Measurements from ENCODE around the gene MVB12B.
"Not testable (repeated sequence)": the region's sequence is repeated elsewhere in the genome, so short reads cannot be mapped to it uniquely, and the experiment has no call there.

The MVB12B gene

DNA sequence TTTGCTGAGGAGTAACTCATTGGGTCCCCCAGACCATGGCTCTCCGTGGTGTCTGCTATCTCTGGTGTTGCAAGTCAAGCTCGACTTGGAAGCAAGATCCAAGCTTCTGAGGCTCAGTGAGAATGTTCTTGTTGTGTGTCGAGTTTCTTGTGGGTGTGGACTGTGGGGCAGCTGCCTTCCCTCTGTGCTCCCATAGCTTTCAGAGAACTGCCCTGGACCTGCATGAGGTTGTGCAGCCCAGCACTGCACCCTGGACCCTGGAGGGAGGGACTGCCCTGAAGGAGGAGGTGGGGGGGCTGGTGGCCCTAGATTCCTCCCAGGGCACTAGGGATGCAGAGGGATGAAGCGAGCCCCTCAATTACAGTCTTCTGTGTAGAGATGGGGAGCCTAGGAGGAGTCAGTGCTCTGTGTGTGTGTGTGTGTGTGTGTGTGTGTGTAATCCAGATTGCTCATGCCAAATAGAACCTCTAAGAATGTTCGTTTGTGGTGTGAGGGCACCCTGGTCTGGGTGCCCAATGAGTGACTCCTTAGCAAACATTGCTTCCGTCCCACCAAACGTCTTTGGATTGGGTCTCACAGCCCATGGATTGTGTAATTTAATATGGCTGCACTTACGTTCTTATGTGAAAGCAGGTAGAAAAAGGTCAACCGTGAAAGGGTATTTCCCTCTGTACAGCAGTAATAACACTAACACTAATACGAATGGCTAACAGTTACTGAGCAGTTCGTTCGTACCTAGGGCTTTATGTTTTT is 143.8 kb downstream of the MVB12B start:
- DNase-seq (ENCODE audit: low spot score), result no peak
- no peak for FAIRE-seq

DNA sequence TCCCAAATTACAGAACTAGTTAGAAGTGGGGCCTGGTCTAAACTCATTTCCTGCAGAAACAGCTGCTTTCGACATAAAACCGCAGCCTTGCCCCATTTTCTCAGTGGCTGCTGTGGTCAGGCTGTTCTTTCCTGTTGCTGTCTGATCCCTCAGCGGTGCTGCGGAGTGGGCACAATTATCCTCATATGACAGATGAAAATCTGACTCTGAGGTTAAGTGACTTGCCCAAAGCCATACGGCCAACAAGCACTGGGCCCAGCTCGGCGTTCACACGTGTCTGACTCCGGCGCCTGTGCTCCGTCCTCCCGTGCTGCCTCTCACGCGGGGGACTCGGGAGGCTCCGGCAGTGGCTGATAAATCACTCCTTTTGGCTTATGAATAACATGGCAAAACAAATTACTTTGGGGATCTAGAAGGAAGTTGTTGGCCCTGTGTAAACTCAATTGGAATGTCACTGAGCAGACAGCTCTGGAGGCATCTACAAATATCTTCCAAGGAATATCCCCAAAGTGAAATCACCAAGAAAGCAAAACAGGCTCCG is 144.5 kb downstream of the MVB12B start:
- no peak for FAIRE-seq

DNA sequence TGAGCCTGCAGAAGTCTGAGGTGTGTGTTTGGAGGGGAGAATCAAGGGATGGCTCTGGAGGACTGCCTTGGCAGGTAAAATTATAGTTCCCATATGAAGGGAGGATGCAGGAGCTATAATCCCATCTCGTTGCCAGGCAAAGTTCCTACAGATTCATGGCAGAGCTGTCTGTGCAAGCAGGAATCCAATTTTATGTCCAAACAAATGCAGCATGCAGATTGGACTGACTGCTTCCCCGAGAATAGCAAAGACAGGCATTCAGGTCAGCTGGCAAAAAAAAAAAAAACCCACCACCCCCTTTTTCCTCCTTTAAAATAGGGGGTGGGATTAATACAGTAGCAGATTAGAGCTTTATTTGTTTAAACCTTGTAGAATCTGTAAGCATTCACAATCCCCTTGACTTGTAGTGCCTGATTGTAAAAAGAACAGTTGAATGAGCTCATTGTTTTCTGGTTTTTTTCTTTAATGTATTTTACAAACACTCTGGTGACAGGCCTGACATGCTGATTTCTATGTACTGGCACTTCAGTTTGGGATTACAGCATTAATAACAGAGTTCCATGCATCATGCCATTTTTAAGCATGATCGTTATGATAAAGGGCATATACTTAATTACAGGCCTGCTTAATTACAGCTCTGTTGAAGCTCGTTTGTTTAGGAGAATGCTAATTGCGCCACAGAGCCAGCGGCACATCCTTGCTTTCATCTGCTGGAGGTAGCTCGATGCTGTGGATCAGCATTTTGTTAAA is 145.7 kb downstream of the MVB12B start:
- FAIRE-seq, result no peak
- DNase-seq (ENCODE audit: low spot score), result no peak

More for the DNA sequence above, 144.5 kb downstream of the MVB12B start:
- no peak for DNase-seq (ENCODE audit: low spot score)

DNA sequence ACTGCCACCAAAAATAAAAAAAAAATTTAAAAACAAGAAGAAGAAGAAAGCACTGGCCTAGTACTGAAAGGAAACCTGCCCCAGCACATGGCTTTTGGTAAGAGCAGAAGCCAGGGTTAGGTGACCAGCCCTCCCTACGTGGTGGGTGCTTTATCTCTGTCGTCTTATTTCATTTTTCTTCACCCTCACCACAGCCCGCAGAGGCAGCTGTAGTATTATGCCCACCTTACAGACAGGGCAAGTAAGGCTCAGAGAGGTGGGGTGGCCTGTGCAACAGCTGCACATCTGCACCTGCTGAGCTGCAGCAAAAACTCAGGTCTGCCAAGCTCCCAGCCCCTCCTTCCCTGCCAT is 146.3 kb downstream of the MVB12B start:
- FAIRE-seq (no peak), DNase-seq (ENCODE audit: low spot score) (no peak)

DNA sequence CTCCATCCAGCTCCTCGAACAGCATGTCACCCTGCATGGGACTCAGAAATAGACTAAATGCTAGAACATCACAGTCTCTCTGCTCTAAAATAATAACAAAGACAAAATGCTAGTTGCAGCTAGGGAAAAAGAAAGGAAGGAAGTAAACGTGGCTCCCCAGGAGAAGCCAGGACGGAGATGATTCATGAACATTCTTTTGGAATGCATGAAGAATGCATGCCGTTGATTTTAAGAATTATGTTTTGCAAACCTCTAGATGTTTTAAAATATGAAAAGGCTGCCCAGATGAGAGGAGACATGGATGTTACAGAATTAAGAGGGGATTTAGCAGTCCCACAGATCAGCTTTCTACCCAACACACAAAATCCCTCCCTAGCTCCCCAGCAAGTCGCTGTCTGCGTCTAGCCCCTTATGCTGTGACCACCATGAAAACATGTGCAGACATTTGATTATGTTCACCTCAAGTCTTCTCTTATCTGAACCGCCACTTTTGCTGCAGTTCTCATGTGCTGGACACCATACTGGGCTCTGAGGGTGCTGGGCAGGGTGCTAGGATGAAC is 147.7 kb downstream of the MVB12B start:
- FAIRE-seq (no peak), DNase-seq (ENCODE audit: low spot score) (no peak)

DNA sequence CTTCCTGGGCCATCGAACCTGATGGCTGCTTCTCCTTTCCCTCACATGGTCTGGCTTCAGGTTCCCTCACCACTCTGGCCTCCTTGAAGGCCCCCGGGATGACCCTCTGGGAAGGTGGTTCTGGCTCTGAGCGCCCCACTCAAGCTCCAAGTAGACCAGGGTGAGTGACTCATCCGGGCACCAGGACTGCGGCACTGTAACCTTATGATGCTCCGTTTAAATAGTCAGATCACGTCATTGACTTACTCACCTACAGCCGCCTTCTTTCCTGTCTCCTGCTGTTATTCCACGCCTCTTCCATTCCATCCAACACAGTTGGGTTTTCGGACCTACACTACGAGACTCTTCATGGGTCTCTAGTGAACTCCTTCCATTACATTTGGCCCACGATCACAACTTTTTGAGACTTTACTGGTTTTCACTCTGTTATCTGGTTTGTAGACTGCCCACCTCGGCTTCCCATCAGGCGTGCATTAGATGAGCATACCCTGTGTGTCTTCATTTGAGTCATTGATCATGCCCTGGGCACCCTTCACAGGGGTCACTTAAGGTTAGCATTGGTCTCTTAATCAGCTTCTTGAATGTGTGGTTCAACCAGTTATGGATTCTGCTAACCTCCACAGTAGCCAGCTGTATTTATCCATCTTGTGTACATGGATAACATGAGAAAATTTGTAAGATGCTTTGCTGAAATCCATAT is 148.3 kb downstream of the MVB12B start:
- DNase-seq (ENCODE audit: low spot score) (no peak), FAIRE-seq (no peak)

DNA sequence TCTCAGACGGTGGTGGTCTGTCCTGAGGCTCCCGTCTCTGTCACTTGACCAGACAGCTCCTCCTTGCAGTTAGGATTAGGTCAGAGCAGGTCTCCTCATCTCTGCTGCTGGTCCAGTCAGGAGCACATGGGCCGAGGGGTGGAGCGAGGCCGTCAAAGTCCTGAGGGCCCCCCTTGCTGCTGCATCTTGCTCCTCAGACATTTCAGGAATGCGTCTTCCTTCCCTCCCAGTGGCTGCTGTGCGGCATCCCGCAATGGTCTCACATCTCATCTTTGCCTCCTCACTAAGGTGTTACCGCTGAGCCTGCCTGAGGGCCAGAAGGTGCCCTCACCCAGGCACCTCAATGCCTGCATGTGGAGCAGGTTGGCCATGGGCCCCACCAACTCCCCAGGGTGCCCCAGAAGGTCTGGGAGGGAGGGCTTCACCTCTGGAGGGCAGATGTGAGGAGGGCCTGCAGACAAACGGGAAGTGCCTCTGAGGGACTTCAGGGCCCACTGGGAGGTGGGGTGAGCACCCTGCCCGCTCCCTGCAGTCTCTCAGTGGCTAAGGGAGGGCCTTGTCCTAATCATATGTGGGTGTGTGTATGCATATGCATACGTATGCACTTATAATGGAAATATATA is 149.4 kb downstream of the MVB12B start:
- no peak for DNase-seq (ENCODE audit: low spot score)
- no peak for FAIRE-seq

DNA sequence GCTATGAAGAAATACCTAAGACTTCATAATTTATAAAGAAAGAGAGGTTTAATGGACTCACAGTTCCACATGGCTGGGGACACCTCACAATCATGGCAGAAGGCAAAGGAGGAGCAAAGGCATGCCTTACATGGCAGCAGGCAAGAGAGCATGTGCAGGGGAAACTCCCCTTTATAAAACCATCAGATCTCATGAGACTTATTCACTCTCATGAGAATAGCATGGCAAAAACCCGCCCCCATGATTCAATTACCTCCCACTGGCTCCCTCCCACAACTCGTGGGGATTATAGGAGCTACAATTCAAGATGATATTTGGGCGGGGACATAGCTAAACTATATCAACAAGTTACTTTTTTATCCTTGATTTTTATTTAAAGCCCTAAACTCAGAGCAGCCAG is 150.8 kb downstream of the MVB12B start:
- not testable (repeated sequence) for DNase-seq (ENCODE audit: low spot score); FAIRE-seq

DNA sequence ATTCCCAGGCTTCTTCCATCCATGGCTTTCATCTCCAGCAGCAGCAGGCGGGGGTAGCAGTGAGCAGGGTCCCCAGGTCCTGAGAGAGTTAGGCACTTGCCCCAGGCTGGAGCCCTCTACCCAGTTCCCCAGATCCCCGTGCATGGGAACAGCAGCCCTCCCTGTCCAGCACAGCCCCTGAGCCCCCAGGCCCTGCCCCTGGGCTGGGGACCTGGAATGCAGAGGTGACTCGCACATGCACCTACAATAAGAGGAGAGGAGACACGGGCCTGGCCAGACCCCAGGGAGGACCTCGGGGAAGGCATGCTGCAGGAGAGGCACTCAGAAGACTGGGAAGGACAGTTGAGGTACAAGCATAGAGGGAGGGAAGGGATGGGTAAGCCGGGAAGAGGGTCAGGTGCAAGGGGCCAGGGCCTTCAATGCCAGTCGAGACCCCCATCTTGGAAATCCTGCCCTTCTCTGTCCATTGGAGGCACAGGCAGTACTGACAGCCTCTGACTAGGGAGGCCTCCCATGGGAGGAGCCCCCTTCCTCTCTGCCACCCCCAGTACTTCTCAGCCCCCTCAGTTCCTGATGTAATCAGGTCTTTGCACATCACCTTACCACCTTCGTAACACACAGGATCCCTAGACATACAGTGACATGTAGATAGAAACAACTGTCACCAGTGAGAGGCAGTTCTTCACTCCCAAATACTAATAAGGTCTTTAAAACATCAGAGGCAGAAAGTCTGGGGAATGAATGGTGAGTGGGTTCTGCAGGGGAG is 151.8 kb downstream of the MVB12B start:
- no peak for FAIRE-seq
- no peak for DNase-seq (ENCODE audit: low spot score)

DNA sequence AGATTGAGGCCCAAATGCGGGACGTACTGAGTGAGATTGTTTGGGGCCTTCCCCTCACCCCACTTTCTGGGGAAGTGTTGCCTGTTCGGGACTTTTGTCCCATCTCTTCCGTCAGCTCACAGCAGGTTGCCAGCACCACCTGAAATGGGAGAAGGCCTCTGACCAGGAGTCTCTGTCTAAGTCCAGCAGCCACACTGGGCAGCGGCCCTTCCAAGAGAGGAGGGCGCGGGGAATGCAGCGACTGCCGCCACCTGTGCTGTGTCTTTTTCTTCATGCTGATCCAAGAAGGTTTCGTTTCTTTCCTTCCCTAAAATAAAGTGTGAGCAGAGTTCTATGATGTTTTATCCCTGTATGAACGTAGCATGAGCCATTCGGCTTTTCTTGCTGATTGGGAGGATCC is 152.9 kb downstream of the MVB12B start:
- no peak for FAIRE-seq
- no peak for DNase-seq (ENCODE audit: low spot score)

DNA sequence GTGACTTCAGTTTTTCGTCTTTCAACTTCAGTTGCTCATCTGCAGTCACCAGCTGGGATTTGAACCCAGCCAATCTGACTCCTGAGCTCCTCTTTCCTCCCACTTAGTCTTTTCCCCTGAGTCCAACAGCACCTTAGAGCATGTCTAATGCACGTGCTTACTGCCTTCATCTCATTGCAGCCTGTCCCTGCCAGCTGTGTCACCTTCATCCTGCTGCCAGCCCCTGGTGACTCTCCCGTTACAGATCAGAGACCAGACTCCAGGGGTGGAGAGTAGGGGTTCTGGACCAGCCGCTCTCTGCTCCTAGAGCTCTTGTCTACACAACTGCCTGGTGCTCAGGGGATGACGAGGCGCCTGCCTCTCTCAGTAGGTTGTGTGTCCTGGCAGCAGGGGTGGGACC is 154.2 kb downstream of the MVB12B start:
- no peak for FAIRE-seq
- DNase-seq (ENCODE audit: low spot score), result no peak

DNA sequence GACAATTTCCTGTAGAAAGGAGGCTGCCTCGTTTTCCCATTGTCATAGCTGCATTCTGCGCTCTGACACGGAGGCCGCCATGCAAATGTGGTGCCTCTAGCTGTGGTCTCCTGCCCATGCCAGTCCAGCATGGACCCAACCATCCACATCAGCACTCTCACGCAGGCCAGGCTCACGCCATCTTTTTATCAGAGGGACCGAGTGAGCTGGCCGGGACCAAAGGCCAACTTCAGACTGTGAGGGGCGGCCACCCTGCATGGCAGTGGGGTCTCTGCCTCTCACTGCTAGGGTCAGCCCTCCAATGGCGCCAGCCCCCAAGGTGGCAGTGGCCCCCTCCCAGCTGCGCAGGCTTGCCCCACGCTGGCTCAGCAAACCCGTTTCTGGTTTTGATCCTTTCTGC is 155.2 kb downstream of the MVB12B start:
- DNase-seq (ENCODE audit: low spot score) (no peak), FAIRE-seq (no peak)

DNA sequence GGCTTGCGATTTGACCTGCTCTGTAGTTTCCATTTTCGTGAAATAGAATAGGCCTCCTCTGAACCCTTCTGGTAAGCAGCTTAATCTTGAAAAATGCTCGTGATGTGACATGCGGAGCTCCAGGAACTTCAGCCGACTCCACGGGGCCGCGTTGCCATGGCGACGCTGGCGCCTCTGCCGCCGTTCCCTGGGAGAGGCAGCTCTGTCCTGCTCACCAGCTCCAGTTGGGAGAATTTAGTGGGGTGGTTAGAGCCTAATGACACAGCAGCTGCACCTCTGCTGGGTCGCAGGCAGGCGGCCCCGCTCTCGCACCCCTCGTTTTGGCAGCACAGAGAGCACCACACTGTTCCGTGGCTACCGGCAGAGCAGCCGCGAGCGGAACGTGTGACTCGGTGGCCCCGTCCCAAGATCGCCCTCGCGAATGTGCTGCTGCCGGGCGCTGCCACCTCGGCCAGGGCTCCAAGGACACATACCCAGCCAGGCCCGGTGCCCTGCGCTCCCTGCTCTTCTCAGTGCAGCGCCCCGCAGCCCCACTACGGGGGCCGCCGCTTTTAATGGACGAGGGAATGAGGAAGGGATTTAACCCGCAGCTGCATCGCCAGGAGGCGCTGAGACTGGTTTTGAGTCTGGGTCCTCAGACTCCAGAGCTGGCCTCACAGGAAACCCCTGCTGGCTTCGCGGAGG is 155.9 kb downstream of the MVB12B start:
- FAIRE-seq (no peak), DNase-seq (ENCODE audit: low spot score) (no peak)

DNA sequence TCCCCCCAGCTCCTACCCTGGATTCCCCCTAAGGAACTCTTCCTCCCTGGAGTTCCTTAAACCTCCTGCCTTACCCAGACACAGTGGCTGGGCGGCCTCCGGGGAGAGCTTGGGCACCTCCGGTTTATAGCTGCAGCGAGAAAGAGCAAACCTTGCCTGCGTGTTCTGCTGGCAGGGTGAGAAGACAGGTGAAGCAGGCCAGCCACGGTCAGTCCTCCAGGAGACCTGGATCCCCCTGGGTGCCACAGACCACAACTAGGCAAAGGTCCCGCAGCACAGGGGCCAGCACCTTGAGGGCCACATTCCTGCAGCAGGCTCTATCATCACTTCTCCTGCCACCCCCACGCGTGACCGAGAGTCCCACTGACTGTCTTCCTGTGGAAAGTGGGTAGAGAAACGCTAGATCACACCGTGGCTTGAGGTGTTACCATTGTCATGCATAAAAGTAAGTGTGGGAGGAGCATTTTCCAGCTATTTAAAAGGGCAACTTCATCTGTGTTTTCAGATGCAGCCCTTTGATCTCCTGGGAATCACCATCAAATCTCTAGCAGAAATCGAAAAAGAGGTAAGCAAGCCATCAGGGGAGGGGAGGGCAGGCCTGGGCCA is 156.9 kb downstream of the MVB12B start:
- FAIRE-seq (no peak), DNase-seq (ENCODE audit: low spot score) (no peak)

DNA sequence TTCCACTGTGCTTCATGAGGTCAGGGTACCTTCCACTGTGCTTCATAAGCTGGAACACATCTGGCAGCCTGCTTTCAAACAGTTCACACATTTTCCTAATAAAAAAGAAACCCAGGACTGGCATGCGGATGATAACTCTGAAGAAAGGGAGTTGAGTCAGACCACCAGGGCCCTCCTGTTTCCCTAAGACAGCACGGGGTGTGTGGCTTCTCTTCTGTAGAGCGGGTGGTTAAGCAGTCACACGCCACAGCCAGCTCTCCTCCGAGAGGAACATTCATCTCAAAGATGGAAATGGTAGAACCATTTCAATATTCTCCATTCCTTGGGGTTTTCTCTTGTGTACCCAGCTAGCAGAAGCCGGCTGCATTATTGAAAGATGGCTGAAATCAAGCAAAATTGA is 159.0 kb downstream of the MVB12B start:
- DNase-seq (ENCODE audit: low spot score) (no peak), FAIRE-seq (no peak)

DNA sequence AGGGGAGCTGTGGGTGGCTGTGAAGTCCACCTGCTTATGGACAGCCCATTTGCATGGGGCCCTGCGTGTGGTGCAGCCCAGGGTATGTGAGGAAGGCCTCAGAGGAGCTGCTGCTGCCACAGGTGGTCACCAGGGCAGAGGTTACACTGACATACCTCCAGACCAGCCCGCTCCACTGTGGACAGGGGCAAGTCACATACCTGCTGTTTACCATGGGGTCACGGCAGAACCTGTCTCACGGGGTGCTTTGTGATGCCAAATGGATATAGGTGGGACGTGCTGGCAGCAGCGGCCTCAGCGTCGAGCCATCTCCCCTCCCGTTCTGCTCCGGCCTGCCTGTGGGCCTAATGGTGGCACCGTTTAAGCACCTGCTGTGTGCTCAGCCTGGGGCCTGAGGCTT is 159.6 kb downstream of the MVB12B start:
- no peak for DNase-seq (ENCODE audit: low spot score)
- FAIRE-seq, result no peak

DNA sequence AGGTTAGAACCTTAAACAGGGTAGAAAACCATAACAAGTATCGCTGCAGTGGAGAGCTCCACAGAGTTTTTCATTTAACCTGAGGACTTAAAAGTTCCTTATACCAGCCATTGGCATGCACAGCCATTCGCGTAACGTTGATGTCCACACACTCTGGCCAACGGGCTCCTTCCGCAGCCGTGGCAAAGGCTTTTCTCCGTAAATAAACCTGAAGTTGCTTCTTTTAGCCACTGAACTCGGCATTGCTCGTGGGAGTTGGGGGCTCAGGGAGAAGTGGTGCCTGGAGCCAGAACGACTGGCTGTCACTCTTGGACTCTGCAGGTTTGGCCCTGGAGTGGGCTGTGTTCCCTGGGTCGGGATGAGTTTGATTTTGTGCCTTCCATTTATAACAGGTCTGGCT is 161.2 kb downstream of the MVB12B start:
- FAIRE-seq (no peak), DNase-seq (ENCODE audit: low spot score) (no peak)

DNA sequence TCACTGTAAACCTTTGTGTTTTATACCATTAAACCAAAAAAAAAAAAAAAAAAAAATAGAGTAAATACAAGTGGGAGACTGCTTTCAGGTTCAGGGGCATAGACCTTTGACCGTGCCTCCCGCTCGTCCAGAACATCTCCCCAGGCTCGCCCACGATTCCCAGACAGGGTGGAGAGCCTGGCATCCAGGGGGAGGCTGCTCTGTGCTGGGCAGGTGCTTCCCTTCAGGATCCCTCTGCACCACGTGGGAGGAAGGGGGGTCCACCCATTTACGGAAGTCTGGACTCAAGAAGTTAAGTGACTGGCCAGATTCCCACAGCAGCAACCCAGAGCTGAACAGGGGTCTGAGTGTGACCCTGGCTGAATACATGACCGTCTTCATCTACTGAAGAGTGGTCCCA is 161.7 kb downstream of the MVB12B start:
- FAIRE-seq (no peak), DNase-seq (ENCODE audit: low spot score) (no peak)

DNA sequence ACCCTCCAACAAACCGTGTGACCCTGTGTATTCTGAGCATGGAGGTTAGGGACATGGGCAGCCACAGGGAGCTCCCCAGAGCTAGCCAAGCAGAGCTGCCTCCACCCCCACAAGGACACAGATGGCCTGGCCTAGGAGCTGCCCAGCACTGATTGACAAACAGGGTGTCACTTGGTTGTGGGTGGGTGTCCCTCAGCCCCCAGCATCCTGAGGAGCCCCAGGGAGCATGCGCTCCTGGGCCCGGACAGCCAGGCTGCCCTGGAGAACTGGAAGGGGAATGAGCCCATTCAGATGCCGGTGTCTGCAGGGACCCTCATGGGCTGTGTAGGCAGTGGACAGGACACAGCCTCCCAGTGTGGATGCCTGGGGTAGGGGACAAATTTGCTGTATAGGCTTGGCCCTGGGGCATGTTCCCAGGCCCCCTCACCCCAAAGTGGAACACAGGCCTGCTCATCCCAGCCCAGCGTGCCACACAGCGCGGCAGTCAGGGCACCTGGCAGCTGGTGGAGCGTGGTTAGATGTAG is 162.3 kb downstream of the MVB12B start:
- DNase-seq (ENCODE audit: low spot score) (no peak), FAIRE-seq (no peak)

All from RCC 7860 (cell line).